ENCODE measurements around the gene GOLGA3. TPM values are rescaled to one million over a fixed set of nuclear protein-coding genes. Genes with fewer than 3 reads are reported as not detected.
"Not testable (repeated sequence)": the region's sequence is repeated elsewhere in the genome, so short reads cannot be mapped to it uniquely, and the experiment has no call there.

GOLGA3 gene
- total RNA-seq, 1 donor from 2014 or later = 68.1 TPM

GRCh38 chr12:132812631-132813305 lies 15.9 kb downstream of the GOLGA3 start:
- intact Hi-C loops (cut with micrococcal nuclease) = no loop called here
- Mint-ChIP-seq H3K36me3 (ENCODE audit: low read depth) (peaks cover 59% of the 10 kb centered on the region), H3K9me3 (no peaks in the 10 kb centered on the region), H3K27me3 (no peaks in the 10 kb centered on the region), H3K4me3 (no peak overlapping the region), H3K27ac (no peak overlapping the region), H3K4me1 (peaks cover 9% of the 10 kb centered on the region)
- DNase-seq = no peak

GRCh38 chr12:132809391-132809790 lies 19.3 kb downstream of the GOLGA3 start:
- intact Hi-C loops (cut with micrococcal nuclease); H3K27me3 Mint-ChIP-seq; H3K9me3 Mint-ChIP-seq; H3K27ac Mint-ChIP-seq; H3K4me3 Mint-ChIP-seq: not testable (repeated sequence)
- peaks cover 64% of the 10 kb centered on the region for H3K36me3 Mint-ChIP-seq (ENCODE audit: low read depth)
- peaks cover 15% of the 10 kb centered on the region for H3K4me1 Mint-ChIP-seq
- peak; percentile 75 for DNase-seq

DNA sequence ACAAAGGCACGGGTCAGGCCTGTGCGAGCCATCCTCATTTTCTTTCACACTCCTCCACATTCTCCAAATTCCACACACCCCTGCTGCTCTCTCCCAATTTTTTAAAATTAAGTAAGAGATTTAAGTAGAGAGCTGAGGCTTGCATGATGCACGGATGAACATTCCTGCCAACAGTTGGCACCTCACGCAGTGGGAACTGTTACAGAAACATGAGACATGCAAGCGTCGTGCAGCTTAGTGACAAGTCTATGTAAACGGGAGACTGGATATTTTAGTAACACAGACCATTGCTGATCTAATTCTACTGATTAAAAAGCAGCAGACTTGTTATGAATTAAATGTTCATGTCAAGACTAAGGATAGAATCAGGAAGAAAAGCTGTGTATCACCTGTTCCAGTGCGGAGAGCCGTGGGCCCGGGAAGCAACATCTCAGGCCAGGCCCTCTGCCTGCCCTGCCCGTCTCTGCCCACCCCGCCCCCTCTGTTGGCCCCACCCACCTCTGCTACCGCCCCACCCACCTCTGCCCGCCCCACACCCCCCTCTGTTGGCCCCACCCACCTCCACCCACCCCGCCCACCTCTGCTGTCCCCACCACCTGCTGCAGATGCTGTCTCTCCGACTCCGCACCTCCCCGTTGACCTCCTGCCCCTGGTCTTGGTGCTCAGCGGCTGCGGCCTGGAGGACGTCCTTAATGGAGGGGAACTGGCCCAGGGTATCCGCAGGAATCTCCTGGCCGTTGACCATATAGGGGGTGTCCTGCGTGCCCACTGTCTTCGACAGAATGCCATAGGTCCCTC lies 21.2 kb downstream of the GOLGA3 start:
- Mint-ChIP-seq H3K4me3 (no peak overlapping the region), H3K27ac (no peak overlapping the region), H3K36me3 (ENCODE audit: low read depth) (peaks cover 73% of the 10 kb centered on the region), H3K9me3 (no peaks in the 10 kb centered on the region), H3K4me1 (peaks cover 11% of the 10 kb centered on the region), H3K27me3 (no peaks in the 10 kb centered on the region)
- DNase-seq = no peak
- intact Hi-C loops (cut with micrococcal nuclease) = no loop called here

- Mint-ChIP-seq H3K9me3 (no peaks in the 10 kb centered on the region), H3K36me3 (ENCODE audit: low read depth) (peaks cover 71% of the 10 kb centered on the region), H3K27ac (no peak overlapping the region), H3K4me3 (no peak overlapping the region), H3K27me3 (no peaks in the 10 kb centered on the region), H3K4me1 (peaks cover 9% of the 10 kb centered on the region)
- intact Hi-C loops (cut with micrococcal nuclease) = no loop called here
- DNase-seq = no peak
These were observed 21.8 kb downstream of the GOLGA3 start for GRCh38 chr12:132806857-132807256.

DNA sequence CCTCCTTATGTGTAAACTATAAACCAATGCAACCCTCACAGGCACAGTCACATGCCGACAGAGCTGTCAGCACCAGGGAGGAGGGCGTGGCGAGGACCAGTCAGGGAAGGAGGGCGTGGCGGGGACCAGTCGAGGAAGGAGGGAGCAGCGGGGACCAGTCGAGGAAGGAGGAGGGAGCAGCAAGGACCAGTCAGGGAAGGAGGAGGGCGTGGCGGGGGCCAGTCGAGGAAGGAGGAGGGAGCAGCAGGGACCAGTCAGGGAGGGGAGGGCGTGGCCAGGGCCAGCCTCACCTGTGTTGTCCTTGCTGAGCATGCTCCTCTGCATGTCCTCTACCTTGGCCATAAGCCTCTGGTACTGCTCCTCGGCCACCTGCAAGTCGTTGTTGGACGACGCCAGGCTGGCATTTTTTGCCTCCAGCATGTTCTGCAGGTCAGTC lies 24.2 kb downstream of the GOLGA3 start:
- H3K36me3 Mint-ChIP-seq (ENCODE audit: low read depth) = peaks cover 75% of the 10 kb centered on the region
- intact Hi-C loops (cut with micrococcal nuclease) = no loop called here

DNA sequence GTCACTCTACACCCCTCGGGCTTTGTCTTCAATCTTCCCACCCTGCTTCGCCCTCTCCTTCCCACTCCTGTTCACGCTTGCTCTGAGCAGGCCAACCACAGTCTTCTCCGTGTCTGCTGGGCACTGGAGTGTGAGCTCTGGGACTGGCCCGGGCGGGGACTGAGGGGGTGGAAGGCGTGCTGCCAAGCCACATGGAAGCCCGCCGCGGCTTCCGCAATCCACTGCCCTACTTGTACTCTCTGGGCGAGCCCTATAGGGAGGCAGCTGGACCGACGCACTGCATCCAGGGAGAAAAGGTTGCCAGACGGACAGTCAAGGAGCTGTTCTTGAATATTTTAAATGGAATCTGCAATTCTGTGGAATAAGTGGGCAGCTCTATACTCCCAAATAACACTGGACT lies 24.8 kb downstream of the GOLGA3 start:
- Mint-ChIP-seq H3K27me3 (no peaks in the 10 kb centered on the region), H3K4me3 (no peak overlapping the region), H3K9me3 (no peaks in the 10 kb centered on the region), H3K36me3 (ENCODE audit: low read depth) (peaks cover 75% of the 10 kb centered on the region), H3K4me1 (peaks cover 8% of the 10 kb centered on the region), H3K27ac (no peak overlapping the region)
- intact Hi-C loops (cut with micrococcal nuclease) = no loop called here
- DNase-seq = no peak

More for the DNA sequence above, 24.2 kb downstream of the GOLGA3 start:
- H3K4me1 Mint-ChIP-seq = peaks cover 8% of the 10 kb centered on the region
- no peaks in the 10 kb centered on the region for H3K27me3 Mint-ChIP-seq
- DNase-seq = no peak
- no peak overlapping the region for H3K4me3 Mint-ChIP-seq
- no peak overlapping the region for H3K27ac Mint-ChIP-seq
- H3K9me3 Mint-ChIP-seq = no peaks in the 10 kb centered on the region

GRCh38 chr12:132803125-132803524 lies 25.5 kb downstream of the GOLGA3 start:
- Mint-ChIP-seq H3K9me3 (no peaks in the 10 kb centered on the region), H3K27ac (no peak overlapping the region), H3K4me3 (no peak overlapping the region), H3K27me3 (no peaks in the 10 kb centered on the region), H3K4me1 (peaks cover 7% of the 10 kb centered on the region), H3K36me3 (ENCODE audit: low read depth) (peaks cover 70% of the 10 kb centered on the region)
- DNase-seq = no peak
- intact Hi-C loops (cut with micrococcal nuclease) = no loop called here

DNA sequence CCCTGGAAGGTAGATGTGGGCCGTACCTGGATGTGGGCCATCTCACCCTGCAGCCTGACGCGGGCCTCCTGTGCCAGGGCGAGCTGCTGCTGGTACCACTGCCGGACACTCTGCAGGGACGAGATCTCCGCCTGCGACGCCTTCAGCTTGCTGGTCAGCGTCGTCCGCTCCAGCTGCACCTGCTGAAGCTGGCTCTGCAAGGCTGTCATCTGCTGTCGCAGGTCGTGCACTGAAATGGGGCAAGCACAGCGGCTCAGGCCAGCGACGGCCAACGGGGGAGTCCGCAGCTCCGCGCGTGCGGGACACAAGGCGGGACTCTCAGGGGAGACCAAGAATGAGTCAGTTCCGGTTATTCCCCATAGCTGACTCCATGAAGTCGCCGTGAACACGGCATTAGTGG lies 26.9 kb downstream of the GOLGA3 start:
- DNase-seq = no peak
- intact Hi-C loops (cut with micrococcal nuclease) = no loop called here
- Mint-ChIP-seq H3K9me3 (no peaks in the 10 kb centered on the region), H3K36me3 (ENCODE audit: low read depth) (peaks cover 70% of the 10 kb centered on the region), H3K4me3 (no peak overlapping the region), H3K27ac (no peak overlapping the region), H3K27me3 (no peaks in the 10 kb centered on the region), H3K4me1 (peaks cover 3% of the 10 kb centered on the region)

- Mint-ChIP-seq H3K36me3 (ENCODE audit: low read depth) (peaks cover 73% of the 10 kb centered on the region), H3K9me3 (no peaks in the 10 kb centered on the region), H3K4me3 (no peak overlapping the region), H3K4me1 (no peaks in the 10 kb centered on the region), H3K27ac (no peak overlapping the region), H3K27me3 (no peaks in the 10 kb centered on the region)
- intact Hi-C loops (cut with micrococcal nuclease) = no loop called here
- no peak for DNase-seq
These were observed 29.8 kb downstream of the GOLGA3 start for GRCh38 chr12:132798836-132799235.

DNA sequence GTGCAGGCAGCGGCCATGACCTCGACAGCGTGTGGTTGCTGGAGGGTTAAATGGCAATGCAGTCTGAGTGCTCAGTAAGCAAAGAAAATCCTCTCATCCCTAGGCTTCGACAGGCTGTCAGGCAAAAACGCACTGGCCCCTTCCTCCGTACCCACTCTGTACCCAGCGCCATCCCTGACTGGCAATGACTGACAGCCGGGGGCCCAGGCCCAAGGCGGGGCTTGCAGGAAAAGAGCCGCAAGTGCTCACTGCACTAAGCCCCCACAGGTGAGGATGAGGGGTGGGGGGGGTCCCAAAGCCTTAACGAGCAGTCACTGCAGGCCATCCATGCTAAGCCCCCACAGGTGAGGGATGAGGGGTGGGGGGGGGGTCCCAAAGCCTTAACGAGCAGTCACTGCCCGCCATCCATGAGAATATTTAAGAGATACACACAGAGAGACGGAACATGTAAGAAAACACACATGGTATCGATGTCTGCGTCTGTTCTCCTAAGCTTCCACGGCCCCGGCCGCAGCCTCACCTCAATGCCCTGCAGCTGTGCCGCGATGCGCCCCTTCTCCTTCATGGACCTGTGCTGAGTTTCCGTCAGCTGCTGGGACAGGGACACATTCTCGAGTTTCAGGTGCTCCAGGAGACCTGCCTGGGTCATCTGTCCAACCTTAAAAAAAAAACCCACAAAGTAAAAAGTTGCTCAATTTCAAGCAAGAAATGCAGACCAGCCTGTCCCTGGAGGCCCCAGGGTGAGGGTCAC lies 30.7 kb downstream of the GOLGA3 start:
- Mint-ChIP-seq H3K4me1 (no peaks in the 10 kb centered on the region), H3K4me3 (no peak overlapping the region), H3K27ac (no peak overlapping the region), H3K27me3 (no peaks in the 10 kb centered on the region), H3K9me3 (no peaks in the 10 kb centered on the region), H3K36me3 (ENCODE audit: low read depth) (peaks cover 68% of the 10 kb centered on the region)
- DNase-seq = no peak
- intact Hi-C loops (cut with micrococcal nuclease) = no loop called here

DNA sequence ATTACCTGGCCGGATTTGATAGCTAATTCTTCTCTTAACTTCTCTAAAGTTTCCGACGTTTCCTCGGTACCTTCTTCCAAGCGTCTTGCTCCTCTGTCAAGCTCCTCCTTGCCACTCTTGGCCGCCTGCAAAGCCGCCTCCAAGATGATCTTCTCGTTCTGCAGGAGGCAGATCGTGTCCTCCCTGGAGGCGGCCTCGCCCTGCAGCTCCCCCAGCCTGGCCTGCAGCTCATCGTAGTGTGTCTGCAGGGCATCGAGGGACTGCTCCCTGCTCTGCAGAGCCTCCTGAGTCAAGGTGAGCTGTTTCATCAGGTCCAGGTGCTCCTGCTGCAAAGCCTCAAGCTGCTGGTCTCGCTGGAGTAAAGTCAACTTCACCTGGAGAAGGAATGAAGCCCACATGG lies 32.8 kb downstream of the GOLGA3 start:
- Mint-ChIP-seq H3K27me3 (no peaks in the 10 kb centered on the region), H3K9me3 (no peaks in the 10 kb centered on the region), H3K4me1 (no peaks in the 10 kb centered on the region), H3K4me3 (no peak overlapping the region), H3K36me3 (ENCODE audit: low read depth) (peaks cover 64% of the 10 kb centered on the region), H3K27ac (no peak overlapping the region)
- DNase-seq = no peak
- intact Hi-C loops (cut with micrococcal nuclease) = no loop called here

DNA sequence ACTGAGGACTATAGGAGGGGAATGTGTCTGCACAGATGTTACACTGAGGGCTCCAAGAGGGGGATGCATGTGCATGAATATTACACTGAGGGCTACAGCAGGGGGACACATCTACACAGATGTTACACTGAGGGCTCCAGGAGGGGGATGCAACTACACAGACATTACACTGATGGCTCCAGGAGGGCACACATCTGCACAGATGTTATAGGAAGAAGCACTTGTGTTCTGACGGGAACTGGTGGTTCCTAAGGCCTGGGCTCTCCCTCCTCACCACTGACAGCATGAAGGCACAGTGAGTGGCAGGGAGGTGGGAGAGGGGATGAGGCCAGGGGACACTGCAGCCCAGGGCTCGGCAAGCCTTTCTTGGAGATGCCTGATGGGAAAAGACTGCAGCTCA lies 36.7 kb downstream of the GOLGA3 start:
- intact Hi-C loops (cut with micrococcal nuclease); H3K4me1 Mint-ChIP-seq; H3K27me3 Mint-ChIP-seq; H3K4me3 Mint-ChIP-seq; H3K27ac Mint-ChIP-seq; DNase-seq; H3K9me3 Mint-ChIP-seq: not testable (repeated sequence)
- peaks cover 68% of the 10 kb centered on the region for H3K36me3 Mint-ChIP-seq (ENCODE audit: low read depth)

DNA sequence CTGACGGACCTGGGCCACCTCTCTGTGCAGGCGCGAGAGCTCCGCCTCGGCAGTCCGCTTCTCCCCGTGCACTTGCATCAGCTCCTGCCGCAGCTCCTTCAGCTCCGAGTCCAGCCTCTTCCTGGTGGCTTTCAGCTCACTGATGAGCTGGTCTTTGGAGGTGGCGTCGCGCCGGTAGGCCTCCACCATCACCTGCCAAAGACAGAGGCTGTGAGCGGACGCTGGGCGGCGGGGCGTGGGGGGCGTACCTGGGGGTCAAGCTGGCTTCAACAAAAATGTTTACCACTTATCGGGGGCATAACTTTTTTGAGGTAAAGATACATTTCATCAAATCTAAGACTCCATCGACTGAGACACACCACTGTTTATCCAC lies 39.6 kb downstream of the GOLGA3 start:
- Mint-ChIP-seq H3K9me3 (no peaks in the 10 kb centered on the region), H3K4me1 (no peaks in the 10 kb centered on the region), H3K27me3 (no peaks in the 10 kb centered on the region), H3K4me3 (no peak overlapping the region), H3K36me3 (ENCODE audit: low read depth) (peaks cover 66% of the 10 kb centered on the region), H3K27ac (no peak overlapping the region)
- DNase-seq = no peak
- intact Hi-C loops (cut with micrococcal nuclease) = no loop called here

Measured in activated CD4-positive, alpha-beta T cell treated with anti-CD3 and anti-CD28 coated beads, Interleukin-2, amount 10 ng/mL, durations not matched to agents 24 days and 14 days (primary cell).